Measurements from ENCODE around the gene REXO2. TPM values are rescaled to one million over a fixed set of nuclear protein-coding genes. Genes with fewer than 3 reads are reported as not detected.

Gene REXO2
- total and polyA plus RNA-seq, 10 donors = 46.4 to 118 (median 74.2) TPM

DNA sequence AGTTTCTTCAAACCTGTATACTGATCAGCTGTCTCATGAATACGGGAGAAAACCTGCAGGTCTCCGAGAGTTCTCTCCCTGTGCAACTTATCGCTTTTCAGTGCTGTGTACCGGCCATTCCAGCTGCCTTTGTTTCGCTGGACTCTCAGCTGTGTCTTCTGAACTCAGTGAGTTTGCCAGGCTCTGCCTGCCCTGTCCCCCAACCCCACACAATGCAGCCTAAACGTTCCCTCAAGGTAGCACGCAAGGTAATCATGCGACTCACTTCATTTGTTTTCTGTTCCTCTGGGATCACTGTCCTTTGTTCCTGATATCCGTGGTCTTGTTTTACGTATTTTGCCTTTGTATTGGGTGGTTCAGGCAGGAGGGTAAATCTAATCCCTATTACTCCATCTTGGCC is 25.3 kb upstream of the REXO2 start:
- Histone ChIP-seq H3K4me1 (peaks cover 0 to 6% (median 0%) of the 10 kb centered on the region in 6 donors), H3K36me3 (peaks cover 0 to 58% (median 13%) of the 10 kb centered on the region in 6 donors), H3K4me3 (no peak overlapping the region), H3K9me3 (no peaks in the 10 kb centered on the region), H3K27ac (no peak overlapping the region), H3K27me3 (replicated peaks in 1 of 7) (no peaks in the 10 kb centered on the region)
- intact Hi-C loops (cut with DNase I; ENCODE audit: low total_unique reads) = no loop called here
- no peak for TF ChIP-seq POLR2AphosphoS5 (IDR thresholded peaks at IDR 0.05)
- TF ChIP-seq, protein P1, sequence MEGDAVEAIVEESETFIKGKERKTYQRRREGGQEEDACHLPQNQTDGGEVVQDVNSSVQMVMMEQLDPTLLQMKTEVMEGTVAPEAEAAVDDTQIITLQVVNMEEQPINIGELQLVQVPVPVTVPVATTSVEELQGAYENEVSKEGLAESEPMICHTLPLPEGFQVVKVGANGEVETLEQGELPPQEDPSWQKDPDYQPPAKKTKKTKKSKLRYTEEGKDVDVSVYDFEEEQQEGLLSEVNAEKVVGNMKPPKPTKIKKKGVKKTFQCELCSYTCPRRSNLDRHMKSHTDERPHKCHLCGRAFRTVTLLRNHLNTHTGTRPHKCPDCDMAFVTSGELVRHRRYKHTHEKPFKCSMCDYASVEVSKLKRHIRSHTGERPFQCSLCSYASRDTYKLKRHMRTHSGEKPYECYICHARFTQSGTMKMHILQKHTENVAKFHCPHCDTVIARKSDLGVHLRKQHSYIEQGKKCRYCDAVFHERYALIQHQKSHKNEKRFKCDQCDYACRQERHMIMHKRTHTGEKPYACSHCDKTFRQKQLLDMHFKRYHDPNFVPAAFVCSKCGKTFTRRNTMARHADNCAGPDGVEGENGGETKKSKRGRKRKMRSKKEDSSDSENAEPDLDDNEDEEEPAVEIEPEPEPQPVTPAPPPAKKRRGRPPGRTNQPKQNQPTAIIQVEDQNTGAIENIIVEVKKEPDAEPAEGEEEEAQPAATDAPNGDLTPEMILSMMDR (IDR thresholded peaks at IDR 0.05 in 8 of 11, conservative IDR thresholded peaks at IDR 0.05 in 3 of 11) = no peak
- TF ChIP-seq POLR2A (IDR thresholded peaks at IDR 0.05) = no peak
- WGBS, 5 donors = 90 to 98% (median 96%) methylated on average over 10 of the region's 10 CpGs
- DNase-seq = no peak

DNA sequence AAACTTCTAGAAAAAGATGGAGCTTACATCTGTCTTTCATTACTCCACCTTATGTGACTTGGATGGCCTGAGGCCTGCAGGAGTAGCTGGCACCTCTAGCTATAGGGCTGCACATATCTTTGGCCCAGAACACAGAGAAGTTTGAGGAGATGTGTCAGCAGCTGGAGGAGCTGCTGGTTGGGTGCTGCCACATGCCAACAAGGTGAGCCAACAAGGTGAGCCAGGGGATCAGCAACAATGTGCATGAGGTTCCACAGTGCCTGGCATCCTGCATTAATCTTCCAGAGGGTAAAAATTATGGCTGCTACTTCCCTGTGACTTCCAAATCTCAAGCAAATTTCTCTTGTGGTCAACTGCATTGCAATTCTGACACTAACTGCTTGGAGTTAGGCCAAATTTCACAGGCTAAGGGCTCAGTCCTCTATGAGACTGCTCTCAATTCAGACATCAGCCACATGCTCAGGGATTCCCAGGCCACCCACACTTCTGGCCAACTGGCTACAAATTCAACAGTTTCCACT is 22.8 kb upstream of the REXO2 start:
- Histone ChIP-seq H3K4me1 (no peaks in the 10 kb centered on the region), H3K4me3 (no peak overlapping the region), H3K27ac (no peak overlapping the region)

DNA sequence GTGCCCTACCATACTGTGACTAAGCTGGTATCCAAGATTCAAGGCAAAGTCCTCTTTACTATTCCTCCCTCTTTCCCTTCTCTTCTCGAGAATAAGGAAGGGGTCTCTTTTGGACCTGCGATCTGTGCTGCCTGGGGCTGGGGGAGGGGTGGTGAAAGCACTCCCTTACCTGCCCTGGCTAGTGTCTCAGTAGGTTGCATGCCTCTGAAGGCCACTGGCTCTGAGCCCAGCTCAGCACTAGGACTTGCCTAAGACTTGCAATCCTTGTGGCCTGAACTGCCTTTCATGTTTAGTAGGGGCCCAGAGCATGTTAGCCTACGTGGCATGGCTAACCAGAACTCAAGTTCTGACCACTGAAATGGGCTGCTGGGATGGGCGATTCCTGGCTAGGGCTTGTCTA is 13.0 kb upstream of the REXO2 start:
- Histone ChIP-seq H3K36me3 (peaks cover 0 to 12% (median 0%) of the 10 kb centered on the region in 6 donors), H3K9me3 (peaks cover 0 to 11% (median 6%) of the 10 kb centered on the region in 8 donors), H3K4me1 (no peaks in the 10 kb centered on the region), H3K27ac (no peak overlapping the region), H3K4me3 (no peak overlapping the region), H3K27me3 (replicated peaks in 1 of 7) (no peaks in the 10 kb centered on the region)
- DNase-seq = no peak
- WGBS, 5 donors = 89 to 97% (median 93%) methylated on average over 4 of the region's 4 CpGs
- intact Hi-C loops (cut with DNase I; ENCODE audit: low total_unique reads) = no loop called here
- TF ChIP-seq, protein P1 (IDR thresholded peaks at IDR 0.05 in 8 of 11, conservative IDR thresholded peaks at IDR 0.05 in 3 of 11) = no peak
- no peak for TF ChIP-seq POLR2A (IDR thresholded peaks at IDR 0.05)
- TF ChIP-seq POLR2AphosphoS5 (IDR thresholded peaks at IDR 0.05) = no peak

More for the DNA sequence above, 22.8 kb upstream of the REXO2 start:
- no peak for DNase-seq
- TF ChIP-seq, protein P1 (IDR thresholded peaks at IDR 0.05 in 8 of 11, conservative IDR thresholded peaks at IDR 0.05 in 3 of 11) = no peak
- Histone ChIP-seq H3K9me3 (no peaks in the 10 kb centered on the region), H3K27me3 (replicated peaks in 1 of 7) (no peaks in the 10 kb centered on the region), H3K36me3 (peaks cover 0 to 37% (median 2%) of the 10 kb centered on the region in 6 donors)
- intact Hi-C loops (cut with DNase I; ENCODE audit: low total_unique reads) = no loop called here

DNA sequence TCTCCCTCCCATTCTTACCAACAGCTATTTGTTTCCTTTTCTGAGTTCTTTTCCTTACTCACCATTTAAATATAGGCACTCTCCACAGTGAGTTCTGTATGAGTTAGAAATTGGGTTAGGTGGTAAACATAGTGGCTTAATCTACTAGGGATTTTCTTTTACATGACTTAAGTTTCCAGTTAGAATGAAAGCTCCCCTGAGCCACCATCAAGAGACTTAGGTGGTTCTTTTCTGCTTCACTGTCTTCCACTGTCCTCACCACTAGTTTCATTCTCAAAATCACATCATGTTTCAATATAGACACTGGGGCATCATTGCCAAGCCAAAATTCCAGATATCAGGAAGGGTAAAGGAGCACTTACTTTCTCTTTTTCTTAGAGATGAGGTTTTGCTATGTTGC is 9.0 kb upstream of the REXO2 start:
- no peaks in the 10 kb centered on the region for H3K27me3 ChIP-seq (replicated peaks in 1 of 7)
- H3K4me3 ChIP-seq = no peak overlapping the region
- H3K4me1 ChIP-seq = no peaks in the 10 kb centered on the region
- peaks cover 0 to under 1% (median 0%) of the 10 kb centered on the region in 8 donors for H3K9me3 ChIP-seq
- intact Hi-C loops (cut with DNase I; ENCODE audit: low total_unique reads) = no loop called here
- TF ChIP-seq POLR2AphosphoS5 (IDR thresholded peaks at IDR 0.05) = no peak
- TF ChIP-seq, protein P1 (IDR thresholded peaks at IDR 0.05 in 8 of 11, conservative IDR thresholded peaks at IDR 0.05 in 3 of 11) = no peak
- no peak for TF ChIP-seq POLR2A (IDR thresholded peaks at IDR 0.05)
- H3K36me3 ChIP-seq = peaks cover 0 to 10% (median 0%) of the 10 kb centered on the region in 6 donors
- DNase-seq = no peak
- no peak overlapping the region for H3K27ac ChIP-seq

Data from spleen (tissue), 11 donors.